Measurements from ENCODE around the gene CRYBB3. TPM values are rescaled to one million over a fixed set of nuclear protein-coding genes. Genes with fewer than 3 reads are reported as not detected.
A peak's percentile ranks its signal among the peaks of the same experiment; 100 is the strongest.
"Not testable (repeated sequence)": the region's sequence is repeated elsewhere in the genome, so short reads cannot be mapped to it uniquely, and the experiment has no call there.

The CRYBB3 gene
- polyA plus RNA-seq, 3 donors: not detected

GRCh38 chr22:25178869-25179631 is 20.6 kb upstream of the CRYBB3 start:
- H3K4me2 ChIP-seq (replicated peaks; ENCODE audit: extremely low read depth, low read length, poor library complexity, severe bottlenecking); intact Hi-C loops (cut with micrococcal nuclease); H3K4me3 Mint-ChIP-seq; H3K27ac ChIP-seq (ENCODE audit: low read depth in 1 of 2, low read length in 2 of 2); H3K79me2 ChIP-seq (ENCODE audit: insufficient read depth, low read length); H3K27me3 Mint-ChIP-seq (ENCODE audit: low read depth in 3 of 3); H3K36me3 ChIP-seq (replicated peaks in 1 of 2; ENCODE audit: control insufficient read depth in 1 of 2, insufficient read depth in 2 of 2, low read length in 2 of 2); H3K4me1 Mint-ChIP-seq; H3K27me3 ChIP-seq (ENCODE audit: control insufficient read depth in 2 of 2, insufficient read depth in 2 of 2, low read length in 2 of 2); H4K20me1 ChIP-seq (ENCODE audit: insufficient read depth, low read length); H2AFZ ChIP-seq (ENCODE audit: insufficient read depth, low read depth, low read length, poor library complexity, severe bottlenecking); H3K9ac ChIP-seq (ENCODE audit: insufficient read depth, low read length, poor library complexity, severe bottlenecking); H3K4me1 ChIP-seq (ENCODE audit: control insufficient read depth in 1 of 2, insufficient read depth in 2 of 2, low read length in 2 of 2); H3K27ac Mint-ChIP-seq; H3K36me3 Mint-ChIP-seq; DNase-seq: not testable (repeated sequence)
- Histone ChIP-seq H3K4me3 (replicated peaks in 1 of 3; ENCODE audit: low read depth in 2 of 3, low read length in 3 of 3) (peak overlapping the region in 1 of 3 experiments; percentile 20), H3K9me3 (replicated peaks in 1 of 2; ENCODE audit: control insufficient read depth in 1 of 2, insufficient read depth in 1 of 2, low read length in 2 of 2) (peaks cover 7 to 15% of the 10 kb centered on the region in 2 donors)
- 90% methylated on average over 37 of the region's 63 CpGs for WGBS (ENCODE audit: insufficient coverage)
- H3K9me3 Mint-ChIP-seq: peaks cover 4 to 26% (median 12%) of the 10 kb centered on the region in 7 donors

- Histone ChIP-seq H3K27ac (ENCODE audit: low read depth in 1 of 2, low read length in 2 of 2) (no peak overlapping the region), H4K20me1 (ENCODE audit: insufficient read depth, low read length) (no peaks in the 10 kb centered on the region), H3K9ac (ENCODE audit: insufficient read depth, low read length, poor library complexity, severe bottlenecking) (no peak overlapping the region), H3K4me3 (replicated peaks in 1 of 3; ENCODE audit: low read depth in 2 of 3, low read length in 3 of 3) (no peak overlapping the region), H3K4me2 (replicated peaks; ENCODE audit: extremely low read depth, low read length, poor library complexity, severe bottlenecking) (no peak overlapping the region), H3K4me1 (ENCODE audit: control insufficient read depth in 1 of 2, insufficient read depth in 2 of 2, low read length in 2 of 2) (no peaks in the 10 kb centered on the region), H3K27me3 (ENCODE audit: control insufficient read depth in 2 of 2, insufficient read depth in 2 of 2, low read length in 2 of 2) (no peaks in the 10 kb centered on the region), H3K9me3 (replicated peaks in 1 of 2; ENCODE audit: control insufficient read depth in 1 of 2, insufficient read depth in 1 of 2, low read length in 2 of 2) (peaks cover 7 to 15% of the 10 kb centered on the region in 2 donors), H3K36me3 (replicated peaks in 1 of 2; ENCODE audit: control insufficient read depth in 1 of 2, insufficient read depth in 2 of 2, low read length in 2 of 2) (no peaks in the 10 kb centered on the region), H3K79me2 (ENCODE audit: insufficient read depth, low read length) (no peaks in the 10 kb centered on the region), H2AFZ (ENCODE audit: insufficient read depth, low read depth, low read length, poor library complexity, severe bottlenecking) (no peak overlapping the region)
- Mint-ChIP-seq H3K27me3 (ENCODE audit: low read depth in 3 of 3) (peaks cover 0 to 5% (median 2%) of the 10 kb centered on the region in 3 donors), H3K4me1 (no peaks in the 10 kb centered on the region), H3K4me3 (no peak overlapping the region), H3K9me3 (peaks cover 4 to 26% (median 12%) of the 10 kb centered on the region in 7 donors), H3K27ac (no peak overlapping the region), H3K36me3 (no peaks in the 10 kb centered on the region)
- TF ChIP-seq, protein P1, sequence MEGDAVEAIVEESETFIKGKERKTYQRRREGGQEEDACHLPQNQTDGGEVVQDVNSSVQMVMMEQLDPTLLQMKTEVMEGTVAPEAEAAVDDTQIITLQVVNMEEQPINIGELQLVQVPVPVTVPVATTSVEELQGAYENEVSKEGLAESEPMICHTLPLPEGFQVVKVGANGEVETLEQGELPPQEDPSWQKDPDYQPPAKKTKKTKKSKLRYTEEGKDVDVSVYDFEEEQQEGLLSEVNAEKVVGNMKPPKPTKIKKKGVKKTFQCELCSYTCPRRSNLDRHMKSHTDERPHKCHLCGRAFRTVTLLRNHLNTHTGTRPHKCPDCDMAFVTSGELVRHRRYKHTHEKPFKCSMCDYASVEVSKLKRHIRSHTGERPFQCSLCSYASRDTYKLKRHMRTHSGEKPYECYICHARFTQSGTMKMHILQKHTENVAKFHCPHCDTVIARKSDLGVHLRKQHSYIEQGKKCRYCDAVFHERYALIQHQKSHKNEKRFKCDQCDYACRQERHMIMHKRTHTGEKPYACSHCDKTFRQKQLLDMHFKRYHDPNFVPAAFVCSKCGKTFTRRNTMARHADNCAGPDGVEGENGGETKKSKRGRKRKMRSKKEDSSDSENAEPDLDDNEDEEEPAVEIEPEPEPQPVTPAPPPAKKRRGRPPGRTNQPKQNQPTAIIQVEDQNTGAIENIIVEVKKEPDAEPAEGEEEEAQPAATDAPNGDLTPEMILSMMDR (IDR thresholded peaks at IDR 0.05): no peak
- intact Hi-C loops (cut with micrococcal nuclease): no loop called here
- 94% methylated on average over 4 of the region's 10 CpGs for WGBS (ENCODE audit: insufficient coverage)
- DNase-seq: no peak
These were observed 17.2 kb upstream of the CRYBB3 start for GRCh38 chr22:25182131-25183110.
